OCI-LY1 (cell line): Measurements from ENCODE around the gene DAPL1.

Experiments used
- H2AFZ ChIP-seq: fragments of 200-600 bp; sonication (generic), shearing (Covaris generic); 2 replicates; pipeline ENCODE4 v1.6.0; 2014; ENCODE audit warnings: antibody characterized with exemption, mild to moderate bottlenecking, low read length
- H3F3A ChIP-seq: fragments of 200-600 bp; sonication (generic), shearing (Covaris generic); 2 replicates; pipeline ENCODE4 v1.6.0; 2014; ENCODE audit warnings: mild to moderate bottlenecking, antibody characterized with exemption, low read length, moderate library complexity; ENCODE audit not compliant: insufficient read depth
- H3K27ac ChIP-seq: fragments of 200-600 bp; sonication (generic); 2 replicates; pipeline ENCODE4 v1.5.1; 2014; ENCODE audit warnings: low read length, mixed run types, mild to moderate bottlenecking, low read depth; ENCODE audit not compliant: poor library complexity, severe bottlenecking
- H3K27me3 ChIP-seq: fragments of 200-600 bp; sonication (generic); 2 replicates; pipeline ENCODE4 v1.6.0; 2014; ENCODE audit warnings: antibody characterized with exemption, mild to moderate bottlenecking, low read length, moderate library complexity; ENCODE audit not compliant: insufficient read depth
- H3K36me3 ChIP-seq: fragments of 200-600 bp; sonication (generic); 2 replicates; pipeline ENCODE4 v1.6.1; 2014; ENCODE audit warnings: mild to moderate bottlenecking, antibody characterized with exemption, low read length, moderate library complexity, mixed read lengths; ENCODE audit not compliant: insufficient read depth
- H3K4me1 ChIP-seq: fragments of 200-600 bp; sonication (generic); 2 replicates; pipeline ENCODE4 v1.5.1; 2014; ENCODE audit warnings: mild to moderate bottlenecking, low read length, moderate library complexity; ENCODE audit not compliant: insufficient read depth, severe bottlenecking
- H3K4me2 ChIP-seq: fragments of 200-600 bp; sonication (generic), shearing (Covaris generic); 2 replicates; pipeline ENCODE4 v1.6.1; 2014; ENCODE audit warnings: low read length
- H3K4me3 ChIP-seq: fragments of 200-600 bp; sonication (generic); 2 replicates; pipeline ENCODE4 v1.5.1; 2014; ENCODE audit warnings: low read length, low read depth, mild to moderate bottlenecking, mixed read lengths; ENCODE audit not compliant: poor library complexity, severe bottlenecking
- H3K79me2 ChIP-seq: fragments of 200-600 bp; shearing (Covaris generic); 2 replicates; pipeline ENCODE4 v1.6.1; 2016; ENCODE audit warnings: mixed run types, low read length, mixed read lengths; ENCODE audit not compliant: insufficient read depth
- H3K9ac ChIP-seq: fragments of 200-600 bp; sonication (generic), shearing (Covaris generic); 2 replicates; pipeline ENCODE4 v1.6.1; 2014; ENCODE audit warnings: mild to moderate bottlenecking, low read length, mixed read lengths
- H3K9me2 ChIP-seq: fragments of 200-600 bp; sonication (generic), shearing (Covaris generic); 2 replicates; pipeline ENCODE4 v1.6.1; 2014; ENCODE audit warnings: low read depth, mild to moderate bottlenecking, low read length, mixed read lengths
- H3K9me3 ChIP-seq: fragments of 200-600 bp; shearing (Covaris generic); 2 replicates; pipeline ENCODE4 v1.6.1; 2014; ENCODE audit warnings: low read length, mixed read lengths
- H4K20me1 ChIP-seq: fragments of 200-600 bp; sonication (generic), shearing (Covaris generic); 2 replicates; pipeline ENCODE4 v1.6.0; 2016; ENCODE audit warnings: mild to moderate bottlenecking, low read length; ENCODE audit not compliant: insufficient read depth
- EZH2 ChIP-seq: fragments of 200-600 bp; sonication (generic), shearing (Covaris generic); IDR thresholded peaks from 2 replicates; pipeline ENCODE4 v1.8.0; 2017; ENCODE audit warnings: borderline replicate concordance, mixed run types, mild to moderate bottlenecking, antibody characterized with exemption, low read length, moderate library complexity, mixed read lengths
- TF ChIP-seq, protein P1 (sequence below): fragments of 200-600 bp; sonication (generic), shearing (Covaris generic); IDR thresholded peaks from 2 replicates; pipeline ENCODE4 v1.5.1; 2017; ENCODE audit warnings: mild to moderate bottlenecking, antibody characterized with exemption, low read length, moderate library complexity, mixed read lengths

DAPL1 gene, protein sequence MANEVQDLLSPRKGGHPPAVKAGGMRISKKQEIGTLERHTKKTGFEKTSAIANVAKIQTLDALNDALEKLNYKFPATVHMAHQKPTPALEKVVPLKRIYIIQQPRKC

DNA sequence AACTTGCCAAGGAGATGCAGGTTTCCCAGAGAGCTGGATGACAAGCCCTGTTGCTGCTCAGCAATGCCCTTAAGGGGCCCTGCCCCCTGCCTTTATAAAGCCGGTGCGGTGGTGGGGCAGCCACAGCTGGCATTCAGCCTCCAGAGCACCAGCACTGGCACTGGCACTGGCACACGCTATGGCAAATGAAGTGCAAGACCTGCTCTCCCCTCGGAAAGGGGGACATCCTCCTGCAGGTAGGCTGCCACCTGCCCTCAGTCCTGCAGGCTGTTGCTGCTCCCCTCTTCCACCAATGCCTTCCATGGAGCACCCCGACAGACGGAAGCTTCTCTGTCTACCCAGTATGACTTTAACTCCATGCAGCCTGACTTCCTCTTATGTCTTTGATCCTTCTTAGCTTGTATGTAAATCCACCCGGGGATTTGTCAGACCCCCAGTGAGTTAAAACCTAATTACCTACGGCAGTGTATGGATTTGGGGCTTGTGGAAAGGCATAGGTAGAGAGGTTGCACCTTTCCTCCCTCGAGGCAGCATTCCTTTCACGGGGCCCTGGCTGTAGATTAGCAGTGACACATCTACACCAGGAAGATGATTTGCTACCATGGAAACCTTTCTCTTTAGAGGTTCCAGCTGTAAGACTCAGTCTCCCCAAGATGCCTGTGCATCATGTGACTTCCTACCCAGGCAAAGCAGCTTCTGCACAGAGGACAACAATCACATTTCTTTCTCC lies at the start of gene DAPL1:
Gene DAPL1 (plus strand): TSS at position 123 of the 730 bp plus-strand sequence. CDS start 56 bp downstream, at position 179.
- no peaks in the 10 kb centered on the region for H3K27me3 ChIP-seq
- H2AFZ ChIP-seq, result no peak within 1 kb of the TSS
- no peaks in the 10 kb centered on the region for H3K9me3 ChIP-seq
- TF ChIP-seq EZH2, result no peak
- TF ChIP-seq, protein P1, sequence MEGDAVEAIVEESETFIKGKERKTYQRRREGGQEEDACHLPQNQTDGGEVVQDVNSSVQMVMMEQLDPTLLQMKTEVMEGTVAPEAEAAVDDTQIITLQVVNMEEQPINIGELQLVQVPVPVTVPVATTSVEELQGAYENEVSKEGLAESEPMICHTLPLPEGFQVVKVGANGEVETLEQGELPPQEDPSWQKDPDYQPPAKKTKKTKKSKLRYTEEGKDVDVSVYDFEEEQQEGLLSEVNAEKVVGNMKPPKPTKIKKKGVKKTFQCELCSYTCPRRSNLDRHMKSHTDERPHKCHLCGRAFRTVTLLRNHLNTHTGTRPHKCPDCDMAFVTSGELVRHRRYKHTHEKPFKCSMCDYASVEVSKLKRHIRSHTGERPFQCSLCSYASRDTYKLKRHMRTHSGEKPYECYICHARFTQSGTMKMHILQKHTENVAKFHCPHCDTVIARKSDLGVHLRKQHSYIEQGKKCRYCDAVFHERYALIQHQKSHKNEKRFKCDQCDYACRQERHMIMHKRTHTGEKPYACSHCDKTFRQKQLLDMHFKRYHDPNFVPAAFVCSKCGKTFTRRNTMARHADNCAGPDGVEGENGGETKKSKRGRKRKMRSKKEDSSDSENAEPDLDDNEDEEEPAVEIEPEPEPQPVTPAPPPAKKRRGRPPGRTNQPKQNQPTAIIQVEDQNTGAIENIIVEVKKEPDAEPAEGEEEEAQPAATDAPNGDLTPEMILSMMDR, result no peak
- no peaks in the 10 kb centered on the region for H4K20me1 ChIP-seq
- H3K36me3 ChIP-seq, result no peaks in the 10 kb centered on the region
- peak within 1 kb of the TSS; percentile 5; the same call in 1 of the 2 replicates for H3K9ac ChIP-seq
- H3K9me2 ChIP-seq, result no peaks in the 10 kb centered on the region
- no peaks in the 10 kb centered on the region for H3K79me2 ChIP-seq
- no peaks in the 10 kb centered on the region for H3F3A ChIP-seq
- peaks cover 16% of the 10 kb centered on the region for H3K4me1 ChIP-seq
- peak within 1 kb of the TSS; percentile 31 for H3K27ac ChIP-seq
- H3K4me3 ChIP-seq, result peak within 1 kb of the TSS; percentile 53
- H3K4me2 ChIP-seq, result peak within 1 kb of the TSS; percentile 42; the same call in 1 of the 2 replicates

DNA sequence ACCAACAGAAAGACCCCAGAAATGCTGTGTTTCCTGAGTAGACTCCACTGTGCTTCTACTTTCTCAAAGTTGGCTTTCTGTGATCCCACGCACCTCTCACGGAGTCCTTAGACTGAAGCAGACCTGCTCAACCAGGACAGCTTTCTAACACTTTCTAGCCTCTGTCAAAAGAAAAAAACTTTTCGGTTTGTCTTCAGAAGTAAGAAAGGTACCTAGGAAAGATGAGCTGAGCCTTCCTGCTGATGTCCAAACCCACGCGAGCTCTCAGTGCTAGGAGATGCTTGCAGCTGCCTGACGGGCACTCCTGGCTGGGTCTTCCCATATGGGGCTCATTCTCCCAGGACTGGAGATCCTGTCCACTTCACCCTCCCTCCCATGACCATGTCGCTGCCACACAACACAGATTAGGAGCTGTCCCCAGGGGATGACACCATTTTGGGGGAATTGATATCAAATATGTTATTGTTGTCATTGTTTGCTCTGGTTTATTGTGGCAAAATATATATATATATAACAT lies 49.2 kb upstream of the DAPL1 start:
- no peak overlapping the region for H3K4me3 ChIP-seq
- H3K4me2 ChIP-seq, result no peak overlapping the region

DNA sequence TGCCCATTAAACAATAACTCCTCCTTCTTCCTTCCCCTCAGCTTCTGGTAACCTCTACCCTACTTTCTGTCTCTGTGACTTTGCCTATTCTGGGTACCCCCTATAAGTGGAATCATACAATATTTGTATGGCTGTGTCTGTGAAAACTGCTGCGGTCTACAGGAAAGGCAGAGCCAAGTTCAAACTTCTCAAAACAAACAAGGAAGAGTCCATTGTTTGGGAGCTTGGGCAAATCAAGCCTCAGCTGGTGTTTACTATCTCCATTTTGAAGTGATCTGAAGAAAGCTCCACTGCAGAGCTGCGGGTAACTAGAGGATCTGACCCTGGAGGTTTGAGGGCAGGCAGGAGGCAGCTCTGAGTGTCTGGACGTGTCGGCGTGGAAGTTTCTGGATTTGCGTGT lies 48.6 kb upstream of the DAPL1 start:
- TF ChIP-seq, protein P1, result no peak
- TF ChIP-seq EZH2, result no peak
- Histone ChIP-seq H3F3A (no peaks in the 10 kb centered on the region), H3K4me2 (no peak overlapping the region), H3K27me3 (no peaks in the 10 kb centered on the region), H3K4me3 (no peak overlapping the region), H3K79me2 (no peaks in the 10 kb centered on the region), H3K4me1 (no peaks in the 10 kb centered on the region), H2AFZ (no peak overlapping the region), H3K9me2 (no peaks in the 10 kb centered on the region), H3K27ac (no peak overlapping the region), H4K20me1 (no peaks in the 10 kb centered on the region), H3K36me3 (no peaks in the 10 kb centered on the region), H3K9me3 (no peaks in the 10 kb centered on the region), H3K9ac (no peak overlapping the region)

More for the DNA sequence above, 49.2 kb upstream of the DAPL1 start:
- Histone ChIP-seq H3K36me3 (no peaks in the 10 kb centered on the region), H3K4me1 (no peaks in the 10 kb centered on the region), H3K27me3 (no peaks in the 10 kb centered on the region), H2AFZ (no peak overlapping the region), H3K9ac (no peak overlapping the region), H3K79me2 (no peaks in the 10 kb centered on the region), H3K27ac (no peak overlapping the region), H3F3A (no peaks in the 10 kb centered on the region), H4K20me1 (no peaks in the 10 kb centered on the region), H3K9me2 (no peaks in the 10 kb centered on the region), H3K9me3 (no peaks in the 10 kb centered on the region)
- TF ChIP-seq, protein P1, result no peak
- TF ChIP-seq EZH2, result no peak
